ENCODE measurements around the gene SIX5. TPM values are rescaled to one million over a fixed set of nuclear protein-coding genes. Genes with fewer than 3 reads are reported as not detected.
A peak's percentile ranks its signal among the peaks of the same experiment; 100 is the strongest.

Gene SIX5
- total and polyA plus RNA-seq, 9 of the 15 experiments (the other 6 are each of a cell fraction or from before 2014, with no cell fraction given): 1.4 to 17.2 (median 7.4) TPM; not detected in 2

DNA sequence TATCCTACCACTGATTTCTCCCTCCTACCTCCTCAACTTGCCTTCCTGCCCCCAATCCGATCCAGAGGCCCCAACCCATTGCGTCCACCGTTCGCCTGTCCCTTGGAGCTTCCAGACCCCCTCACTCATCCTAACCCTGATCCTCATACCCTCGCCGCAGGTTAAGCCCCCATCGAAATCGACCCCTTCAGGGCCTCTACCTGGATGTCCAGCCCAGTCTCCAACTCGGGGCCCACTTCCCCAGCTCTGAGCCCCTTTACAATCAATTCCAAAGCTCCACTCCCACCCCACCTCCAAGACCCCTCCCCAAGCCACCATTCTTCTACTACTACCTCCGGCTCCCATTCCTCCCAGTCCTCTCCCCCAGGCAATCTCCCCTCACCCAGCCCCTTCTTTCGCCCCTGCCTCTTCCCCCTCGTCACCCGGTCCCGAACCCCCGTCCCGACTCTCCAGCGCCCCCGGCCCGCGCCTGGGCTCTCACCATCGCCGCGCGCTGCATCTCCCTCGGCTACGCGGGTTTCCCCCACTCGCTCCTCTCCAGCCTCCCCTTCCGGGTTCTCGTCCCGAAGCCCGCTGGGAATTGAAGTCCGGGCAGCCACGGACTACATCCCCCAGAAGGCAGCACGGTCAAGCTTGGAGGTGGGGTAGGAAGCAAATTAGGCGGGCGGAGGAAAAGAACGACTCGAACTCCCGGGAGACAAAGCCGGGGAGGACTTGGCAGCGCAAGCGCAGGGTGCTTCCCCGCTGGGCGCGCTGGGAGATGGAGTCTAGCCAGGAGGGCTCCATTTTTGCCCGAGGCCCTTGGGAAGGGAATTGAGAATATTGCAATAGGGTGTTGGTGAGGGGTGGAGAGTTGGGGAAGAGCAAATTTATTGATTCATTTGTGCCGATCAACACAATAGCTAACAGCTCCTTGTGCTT is 38.4 kb downstream of the SIX5 start, which contains the start of gene FBXO46 (continued):
- TF ChIP-seq, protein P1, sequence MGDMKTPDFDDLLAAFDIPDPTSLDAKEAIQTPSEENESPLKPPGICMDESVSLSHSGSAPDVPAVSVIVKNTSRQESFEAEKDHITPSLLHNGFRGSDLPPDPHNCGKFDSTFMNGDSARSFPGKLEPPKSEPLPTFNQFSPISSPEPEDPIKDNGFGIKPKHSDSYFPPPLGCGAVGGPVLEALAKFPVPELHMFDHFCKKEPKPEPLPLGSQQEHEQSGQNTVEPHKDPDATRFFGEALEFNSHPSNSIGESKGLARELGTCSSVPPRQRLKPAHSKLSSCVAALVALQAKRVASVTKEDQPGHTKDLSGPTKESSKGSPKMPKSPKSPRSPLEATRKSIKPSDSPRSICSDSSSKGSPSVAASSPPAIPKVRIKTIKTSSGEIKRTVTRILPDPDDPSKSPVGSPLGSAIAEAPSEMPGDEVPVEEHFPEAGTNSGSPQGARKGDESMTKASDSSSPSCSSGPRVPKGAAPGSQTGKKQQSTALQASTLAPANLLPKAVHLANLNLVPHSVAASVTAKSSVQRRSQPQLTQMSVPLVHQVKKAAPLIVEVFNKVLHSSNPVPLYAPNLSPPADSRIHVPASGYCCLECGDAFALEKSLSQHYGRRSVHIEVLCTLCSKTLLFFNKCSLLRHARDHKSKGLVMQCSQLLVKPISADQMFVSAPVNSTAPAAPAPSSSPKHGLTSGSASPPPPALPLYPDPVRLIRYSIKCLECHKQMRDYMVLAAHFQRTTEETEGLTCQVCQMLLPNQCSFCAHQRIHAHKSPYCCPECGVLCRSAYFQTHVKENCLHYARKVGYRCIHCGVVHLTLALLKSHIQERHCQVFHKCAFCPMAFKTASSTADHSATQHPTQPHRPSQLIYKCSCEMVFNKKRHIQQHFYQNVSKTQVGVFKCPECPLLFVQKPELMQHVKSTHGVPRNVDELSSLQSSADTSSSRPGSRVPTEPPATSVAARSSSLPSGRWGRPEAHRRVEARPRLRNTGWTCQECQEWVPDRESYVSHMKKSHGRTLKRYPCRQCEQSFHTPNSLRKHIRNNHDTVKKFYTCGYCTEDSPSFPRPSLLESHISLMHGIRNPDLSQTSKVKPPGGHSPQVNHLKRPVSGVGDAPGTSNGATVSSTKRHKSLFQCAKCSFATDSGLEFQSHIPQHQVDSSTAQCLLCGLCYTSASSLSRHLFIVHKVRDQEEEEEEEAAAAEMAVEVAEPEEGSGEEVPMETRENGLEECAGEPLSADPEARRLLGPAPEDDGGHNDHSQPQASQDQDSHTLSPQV (IDR thresholded peaks at IDR 0.05): peak; percentile 29; the same call in 1 of the 2 replicates
- TF ChIP-seq ERF (CRISPR knock-in tag; IDR thresholded peaks at IDR 0.05): no peak
- TF ChIP-seq, protein P2, sequence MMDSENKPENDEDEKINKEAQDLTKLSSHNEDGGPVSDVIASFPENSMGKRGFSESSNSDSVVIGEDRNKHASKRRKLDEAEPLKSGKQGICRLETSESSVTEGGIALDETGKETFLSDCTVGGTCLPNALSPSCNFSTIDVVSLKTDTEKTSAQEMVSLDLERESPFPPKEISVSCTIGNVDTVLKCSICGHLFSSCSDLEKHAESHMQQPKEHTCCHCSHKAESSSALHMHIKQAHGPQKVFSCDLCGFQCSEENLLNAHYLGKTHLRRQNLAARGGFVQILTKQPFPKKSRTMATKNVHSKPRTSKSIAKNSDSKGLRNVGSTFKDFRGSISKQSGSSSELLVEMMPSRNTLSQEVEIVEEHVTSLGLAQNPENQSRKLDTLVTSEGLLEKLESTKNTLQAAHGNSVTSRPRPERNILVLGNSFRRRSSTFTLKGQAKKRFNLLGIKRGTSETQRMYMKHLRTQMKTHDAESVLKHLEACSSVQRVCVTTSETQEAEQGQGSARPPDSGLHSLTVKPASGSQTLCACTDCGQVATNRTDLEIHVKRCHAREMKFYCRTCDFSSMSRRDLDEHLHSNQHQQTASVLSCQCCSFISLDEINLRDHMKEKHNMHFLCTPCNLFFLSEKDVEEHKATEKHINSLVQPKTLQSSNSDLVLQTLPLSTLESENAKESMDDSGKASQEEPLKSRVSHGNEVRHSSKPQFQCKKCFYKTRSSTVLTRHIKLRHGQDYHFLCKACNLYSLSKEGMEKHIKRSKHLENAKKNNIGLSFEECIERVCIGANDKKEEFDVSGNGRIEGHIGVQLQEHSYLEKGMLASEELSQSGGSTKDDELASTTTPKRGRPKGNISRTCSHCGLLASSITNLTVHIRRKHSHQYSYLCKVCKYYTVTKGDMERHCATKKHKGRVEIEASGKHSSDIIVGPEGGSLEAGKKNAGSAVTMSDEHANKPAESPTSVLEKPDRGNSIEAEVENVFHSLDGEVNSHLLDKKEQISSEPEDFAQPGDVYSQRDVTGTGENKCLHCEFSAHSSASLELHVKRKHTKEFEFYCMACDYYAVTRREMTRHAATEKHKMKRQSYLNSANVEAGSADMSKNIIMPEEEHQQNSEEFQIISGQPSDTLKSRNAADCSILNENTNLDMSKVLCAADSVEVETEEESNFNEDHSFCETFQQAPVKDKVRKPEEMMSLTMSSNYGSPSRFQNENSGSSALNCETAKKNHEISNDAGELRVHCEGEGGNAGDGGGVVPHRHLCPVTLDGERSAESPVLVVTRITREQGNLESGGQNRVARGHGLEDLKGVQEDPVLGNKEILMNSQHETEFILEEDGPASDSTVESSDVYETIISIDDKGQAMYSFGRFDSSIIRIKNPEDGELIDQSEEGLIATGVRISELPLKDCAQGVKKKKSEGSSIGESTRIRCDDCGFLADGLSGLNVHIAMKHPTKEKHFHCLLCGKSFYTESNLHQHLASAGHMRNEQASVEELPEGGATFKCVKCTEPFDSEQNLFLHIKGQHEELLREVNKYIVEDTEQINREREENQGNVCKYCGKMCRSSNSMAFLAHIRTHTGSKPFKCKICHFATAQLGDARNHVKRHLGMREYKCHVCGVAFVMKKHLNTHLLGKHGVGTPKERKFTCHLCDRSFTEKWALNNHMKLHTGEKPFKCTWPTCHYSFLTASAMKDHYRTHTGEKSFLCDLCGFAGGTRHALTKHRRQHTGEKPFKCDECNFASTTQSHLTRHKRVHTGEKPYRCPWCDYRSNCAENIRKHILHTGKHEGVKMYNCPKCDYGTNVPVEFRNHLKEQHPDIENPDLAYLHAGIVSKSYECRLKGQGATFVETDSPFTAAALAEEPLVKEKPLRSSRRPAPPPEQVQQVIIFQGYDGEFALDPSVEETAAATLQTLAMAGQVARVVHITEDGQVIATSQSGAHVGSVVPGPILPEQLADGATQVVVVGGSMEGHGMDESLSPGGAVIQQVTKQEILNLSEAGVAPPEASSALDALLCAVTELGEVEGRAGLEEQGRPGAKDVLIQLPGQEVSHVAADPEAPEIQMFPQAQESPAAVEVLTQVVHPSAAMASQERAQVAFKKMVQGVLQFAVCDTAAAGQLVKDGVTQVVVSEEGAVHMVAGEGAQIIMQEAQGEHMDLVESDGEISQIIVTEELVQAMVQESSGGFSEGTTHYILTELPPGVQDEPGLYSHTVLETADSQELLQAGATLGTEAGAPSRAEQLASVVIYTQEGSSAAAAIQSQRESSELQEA (IDR thresholded peaks at IDR 0.05; ENCODE audit: low read depth): peak; percentile 35; the same call in 1 of the 2 replicates
- TF ChIP-seq, protein P3, sequence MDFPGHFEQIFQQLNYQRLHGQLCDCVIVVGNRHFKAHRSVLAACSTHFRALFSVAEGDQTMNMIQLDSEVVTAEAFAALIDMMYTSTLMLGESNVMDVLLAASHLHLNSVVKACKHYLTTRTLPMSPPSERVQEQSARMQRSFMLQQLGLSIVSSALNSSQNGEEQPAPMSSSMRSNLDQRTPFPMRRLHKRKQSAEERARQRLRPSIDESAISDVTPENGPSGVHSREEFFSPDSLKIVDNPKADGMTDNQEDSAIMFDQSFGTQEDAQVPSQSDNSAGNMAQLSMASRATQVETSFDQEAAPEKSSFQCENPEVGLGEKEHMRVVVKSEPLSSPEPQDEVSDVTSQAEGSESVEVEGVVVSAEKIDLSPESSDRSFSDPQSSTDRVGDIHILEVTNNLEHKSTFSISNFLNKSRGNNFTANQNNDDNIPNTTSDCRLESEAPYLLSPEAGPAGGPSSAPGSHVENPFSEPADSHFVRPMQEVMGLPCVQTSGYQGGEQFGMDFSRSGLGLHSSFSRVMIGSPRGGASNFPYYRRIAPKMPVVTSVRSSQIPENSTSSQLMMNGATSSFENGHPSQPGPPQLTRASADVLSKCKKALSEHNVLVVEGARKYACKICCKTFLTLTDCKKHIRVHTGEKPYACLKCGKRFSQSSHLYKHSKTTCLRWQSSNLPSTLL (IDR thresholded peaks at IDR 0.05): 0 out of 2 replicates have a peak, but pooled peaks have one; percentile 32
- TF ChIP-seq NFRKB (IDR thresholded peaks at IDR 0.05; ENCODE audit: low read depth): peak; percentile 94; the same call in 1 of the 2 replicates
- TF ChIP-seq, protein P4, sequence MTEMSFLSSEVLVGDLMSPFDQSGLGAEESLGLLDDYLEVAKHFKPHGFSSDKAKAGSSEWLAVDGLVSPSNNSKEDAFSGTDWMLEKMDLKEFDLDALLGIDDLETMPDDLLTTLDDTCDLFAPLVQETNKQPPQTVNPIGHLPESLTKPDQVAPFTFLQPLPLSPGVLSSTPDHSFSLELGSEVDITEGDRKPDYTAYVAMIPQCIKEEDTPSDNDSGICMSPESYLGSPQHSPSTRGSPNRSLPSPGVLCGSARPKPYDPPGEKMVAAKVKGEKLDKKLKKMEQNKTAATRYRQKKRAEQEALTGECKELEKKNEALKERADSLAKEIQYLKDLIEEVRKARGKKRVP (CRISPR knock-in tag; IDR thresholded peaks at IDR 0.05): no peak
- no peak for TF ChIP-seq ZFP30 (CRISPR knock-in tag; IDR thresholded peaks at IDR 0.05; ENCODE audit: borderline replicate concordance)
- TF ChIP-seq SMARCA4 (IDR thresholded peaks at IDR 0.05): no peak; the same call in 1 of the 2 replicates
- TF ChIP-seq MTA2 (IDR thresholded peaks at IDR 0.05; ENCODE audit: low read depth): 0 out of 2 replicates have a peak, but pooled peaks have one; percentile 6
- peak; percentile 100 for TF ChIP-seq ELF1 (tag; IDR thresholded peaks at IDR 0.05)
- TF ChIP-seq GTF2F1 (IDR thresholded peaks at IDR 0.05; ENCODE audit: low read depth, low read length): peak; percentile 75; the same call in 1 of the 2 replicates
